Frontal cortex (tissue), 4 donors: ENCODE data around the gene HLA-A. TPM values are rescaled to one million over a fixed set of nuclear protein-coding genes. Genes with fewer than 3 reads are reported as not detected.

Experiments
- DNase-seq, 2 donors: peaks; one replicate each; pipeline ENCODE4 v3.0.0; 2012; ENCODE audit warnings: low spot score in 2 of 2
- FAIRE-seq: peaks from 2 replicates; lab custom pipeline; 2012; peaks lifted over from hg19 to GRCh38; lab: Jason Lieb, UNC
- small RNA-seq: library from RNA; depleted of rRNA; stranded (forward); fragments of <200 nt; gene quantifications from one replicate; pipeline ENCODE3, GENCODE V24; 2014
- total RNA-seq: library from RNA; depleted of rRNA; stranded (reverse); fragments of >200 nt; gene quantifications from one replicate; pipeline ENCODE4 v1.2.3, GENCODE V29; 2014
- donor health status: control.
- donor health status: control.
- donor health status: control.

HLA-A gene
- total RNA-seq, 1 donor from 2014 or later = 55.4 TPM

DNA sequence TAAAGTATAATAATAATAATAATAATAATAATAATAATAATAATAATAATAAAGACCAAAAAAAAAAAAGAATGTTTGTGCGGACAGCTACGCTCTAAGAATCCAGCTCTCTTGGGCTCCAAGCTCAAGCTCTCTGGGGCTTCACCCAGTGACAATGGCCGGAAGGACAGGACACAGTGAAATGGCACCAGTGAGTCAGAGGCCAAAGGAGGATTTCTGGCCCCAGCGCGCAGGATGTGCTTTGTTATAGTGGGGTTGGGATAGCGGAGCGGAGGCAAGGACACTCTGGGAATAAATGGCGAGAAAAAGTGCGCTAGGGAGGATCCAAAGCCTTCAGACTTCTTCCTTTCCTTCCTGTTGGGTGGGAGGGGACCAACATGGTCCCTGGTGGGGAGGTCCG is 38.2 kb downstream of the HLA-A start:
- DNase-seq = no peak
- no peak for FAIRE-seq

- FAIRE-seq (no peak), DNase-seq (no peak)
Observed at GRCh38 chr6:29981211-29981812, 39.0 kb downstream of the HLA-A start.

GRCh38 chr6:29982097-29982496 is 39.8 kb downstream of the HLA-A start:
- DNase-seq (no peak), FAIRE-seq (no peak)

DNA sequence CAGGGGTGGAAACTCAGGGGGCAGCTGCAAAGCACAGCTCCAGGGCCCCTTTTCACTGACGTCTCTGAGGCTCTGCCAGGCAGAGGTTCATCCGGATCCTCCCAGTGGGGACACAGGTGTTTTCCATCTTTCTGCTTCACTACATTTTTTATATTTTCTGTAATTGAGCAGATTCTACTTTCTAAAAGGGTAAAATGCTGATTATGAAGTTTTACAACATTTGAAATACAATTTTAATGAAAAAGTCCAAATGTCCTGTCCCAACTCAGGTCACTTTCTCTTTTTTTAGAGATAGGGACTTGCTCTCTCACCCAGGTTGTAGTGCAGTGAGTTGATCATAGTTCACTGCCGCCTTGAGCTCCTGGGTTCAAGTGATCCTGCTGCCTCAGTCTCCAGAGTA is 41.9 kb downstream of the HLA-A start:
- no peak for FAIRE-seq
- no peak for DNase-seq

DNA sequence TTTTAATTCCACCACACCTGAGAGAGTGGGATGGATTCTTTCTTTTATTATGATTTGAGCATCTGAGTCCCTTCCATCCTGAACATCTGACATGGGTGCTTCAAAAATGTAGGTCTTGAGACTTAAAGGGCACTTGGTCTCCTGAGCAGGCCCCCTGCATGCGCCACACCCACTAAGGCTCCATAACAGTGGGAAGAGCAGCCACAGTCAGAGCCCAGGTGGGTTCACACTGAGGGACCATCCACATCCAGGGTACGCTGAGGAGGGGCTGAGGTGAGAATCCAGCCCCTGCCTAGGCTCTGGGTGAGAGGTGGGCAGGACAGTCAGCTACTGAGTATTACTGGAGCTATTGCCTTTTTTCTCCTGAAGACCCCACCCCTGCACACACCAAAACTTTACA is 42.7 kb downstream of the HLA-A start:
- DNase-seq (no peak), FAIRE-seq (no peak)

GRCh38 chr6:29986179-29986781 is 43.9 kb downstream of the HLA-A start:
- DNase-seq (no peak), FAIRE-seq (no peak)

DNA sequence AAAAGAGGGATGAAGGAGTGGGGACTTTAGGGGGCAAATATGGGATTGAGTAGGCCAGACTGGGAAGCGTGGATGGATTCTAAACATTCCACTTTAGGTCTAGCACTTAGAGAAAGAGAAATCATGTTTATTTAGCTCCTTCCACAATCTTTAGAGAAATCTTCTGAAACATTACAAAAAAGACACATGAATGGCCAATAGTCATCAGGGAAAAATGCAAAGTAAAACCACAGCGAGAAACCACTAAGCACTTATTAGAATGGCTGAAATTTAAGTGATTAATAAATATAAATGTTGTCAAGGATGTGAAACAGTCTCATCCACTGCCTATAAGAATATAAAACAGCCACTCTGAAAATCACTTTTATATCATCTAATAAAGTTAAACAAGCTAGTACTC is 46.9 kb downstream of the HLA-A start:
- DNase-seq (no peak), FAIRE-seq (no peak)

DNA sequence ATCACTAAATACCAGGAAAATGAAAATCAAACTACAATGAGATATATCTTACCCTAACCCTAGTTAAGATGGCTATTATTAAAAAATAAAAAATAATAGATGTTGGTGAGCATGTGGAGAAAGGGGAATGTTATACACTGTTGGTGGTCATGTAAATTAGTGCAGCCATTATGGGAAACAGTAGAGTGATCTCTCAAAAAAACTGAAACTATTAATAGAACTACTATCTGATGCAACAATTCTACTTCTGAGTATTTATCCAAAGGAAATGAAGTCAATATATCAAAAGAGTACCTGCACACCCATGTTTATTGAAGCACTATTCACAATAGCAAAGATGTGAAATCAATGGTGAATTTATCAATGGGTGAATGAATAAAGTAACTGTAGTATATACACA is 48.6 kb downstream of the HLA-A start:
- FAIRE-seq (no peak), DNase-seq (no peak)

DNA sequence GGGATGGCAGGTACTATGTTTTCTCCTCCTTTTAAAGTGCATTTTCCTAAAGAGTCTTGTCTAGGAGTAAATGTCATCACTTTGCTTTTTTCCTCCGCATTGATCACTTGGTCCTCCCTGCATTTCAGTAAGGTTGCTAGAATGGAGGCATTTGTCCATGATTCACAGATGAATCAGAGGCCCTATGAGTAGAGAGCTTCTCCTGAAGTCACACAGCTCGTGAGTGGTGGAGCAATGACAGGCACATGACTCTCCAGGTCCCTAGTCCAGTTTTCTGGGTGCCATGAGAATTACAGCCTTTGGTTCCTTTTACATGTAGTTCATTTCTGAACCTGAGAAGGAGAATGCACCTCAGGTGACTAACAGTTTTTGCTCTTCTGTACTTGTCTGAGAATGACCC is 50.5 kb downstream of the HLA-A start:
- no peak for FAIRE-seq
- no peak for DNase-seq

DNA sequence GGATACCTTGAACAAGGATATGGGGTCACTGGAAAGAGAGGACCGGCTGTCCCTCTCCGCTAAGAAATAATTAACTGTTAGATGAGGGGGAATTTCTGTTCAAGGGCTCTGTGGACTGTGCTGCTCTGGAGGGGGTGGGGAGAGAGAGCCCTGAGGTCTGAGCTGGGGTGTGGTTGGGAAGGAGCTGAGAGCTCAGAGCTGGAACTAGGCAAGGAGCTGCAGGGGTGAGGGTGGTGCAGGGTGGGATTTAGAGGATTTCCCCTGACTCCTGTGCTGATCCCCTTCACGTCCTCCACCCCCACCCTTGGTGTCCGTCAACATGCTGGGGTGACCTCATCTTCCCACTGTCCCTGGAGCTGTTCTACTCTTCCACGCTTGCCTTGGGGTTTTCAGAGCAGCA is 52.5 kb downstream of the HLA-A start:
- DNase-seq (no peak), FAIRE-seq (no peak)

DNA sequence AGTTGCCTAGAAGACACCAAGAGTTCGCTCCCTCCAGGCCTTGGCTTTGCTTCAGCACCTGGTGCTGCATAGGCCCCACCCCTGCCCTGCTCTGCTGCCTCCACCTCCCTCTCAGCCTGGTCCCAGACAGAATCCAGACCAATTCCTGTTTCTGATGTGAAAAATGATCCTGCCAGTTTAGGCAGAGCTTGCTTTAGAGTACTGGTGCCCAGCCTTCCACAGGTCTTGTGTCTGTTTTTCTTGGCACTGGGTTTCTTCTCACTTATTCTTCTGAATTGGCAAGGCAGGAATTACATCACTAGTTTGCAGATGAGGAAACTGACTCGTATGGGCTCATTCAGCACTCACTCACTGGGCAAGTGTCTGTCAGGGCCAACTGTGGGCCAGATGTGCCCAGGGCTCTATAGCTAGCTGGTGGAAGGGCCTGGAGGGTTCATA is 53.0 kb downstream of the HLA-A start:
- DNase-seq (no peak), FAIRE-seq (no peak)

Small RNA genes lying within 50 kb of the gene (small RNA-seq; reads per million reads assigned to genes)
- not detected for gene HLA-U

Other genes with a start within 250 kb of the HLA-A start
- gene HLA-F, start 219.1 kb upstream of the HLA-A start, total RNA-seq = 0.82 TPM
- not detected for gene HLA-G, start 114.7 kb upstream of the HLA-A start, total RNA-seq
- 15.5 TPM for gene POLR1H, start 118.7 kb downstream of the HLA-A start, total RNA-seq
- gene PPP1R11, start 124.7 kb downstream of the HLA-A start, total RNA-seq = 17.1 TPM
- not detected for gene RNF39, start 133.2 kb downstream of the HLA-A start, total RNA-seq
- not detected for gene TRIM31, start 170.6 kb downstream of the HLA-A start, total RNA-seq
- not detected for gene TRIM40, start 193.6 kb downstream of the HLA-A start, total RNA-seq
- gene TRIM10, start 218.7 kb downstream of the HLA-A start, total RNA-seq = under 0.01 TPM
- gene TRIM15, start 221.0 kb downstream of the HLA-A start, total RNA-seq = not detected